GM21717 (cell line): ENCODE results near the gene SUSD5.
"Not testable (repeated sequence)": the region's sequence is repeated elsewhere in the genome, so short reads cannot be mapped to it uniquely, and the experiment has no call there.

Experiments
- ATAC-seq: cut with Tn5 transposase; IDR thresholded peaks from one replicate; pipeline ENCODE4 v1.9.1; 2021; ENCODE audit warnings: mild to moderate bottlenecking, moderate library complexity; ENCODE audit not compliant: unreplicated experiment

The SUSD5 gene

GRCh38 chr3:33196538-33196937, 22.1 kb downstream of the SUSD5 start:
- no peak for ATAC-seq

GRCh38 chr3:33194303-33194702, 24.3 kb downstream of the SUSD5 start:
- ATAC-seq = no peak

GRCh38 chr3:33187368-33187634, 31.3 kb downstream of the SUSD5 start:
- ATAC-seq = no peak

GRCh38 chr3:33186524-33187367, 31.9 kb downstream of the SUSD5 start:
- no peak for ATAC-seq

GRCh38 chr3:33184863-33185262, 33.7 kb downstream of the SUSD5 start:
- no peak for ATAC-seq

- not testable (repeated sequence) for ATAC-seq
These were observed 37.0 kb downstream of the SUSD5 start for GRCh38 chr3:33181641-33182040.

GRCh38 chr3:33181229-33181628, 37.4 kb downstream of the SUSD5 start:
- no peak for ATAC-seq

- no peak for ATAC-seq
These were observed 39.5 kb downstream of the SUSD5 start for GRCh38 chr3:33179132-33179531.

- no peak for ATAC-seq
These were observed 43.7 kb downstream of the SUSD5 start for GRCh38 chr3:33174711-33175414.

- ATAC-seq = no peak
These were observed 44.5 kb downstream of the SUSD5 start for GRCh38 chr3:33174095-33174494.

GRCh38 chr3:33173672-33174071, 44.9 kb downstream of the SUSD5 start:
- ATAC-seq = no peak

- no peak for ATAC-seq
These were observed 45.5 kb downstream of the SUSD5 start for GRCh38 chr3:33173103-33173502.

GRCh38 chr3:33171580-33171979, 47.0 kb downstream of the SUSD5 start:
- no peak for ATAC-seq

GRCh38 chr3:33170531-33170930, 48.1 kb downstream of the SUSD5 start:
- ATAC-seq = no peak

- no peak for ATAC-seq
These were observed 50.8 kb downstream of the SUSD5 start for GRCh38 chr3:33167716-33168336.

- no peak for ATAC-seq
These were observed 51.3 kb downstream of the SUSD5 start for GRCh38 chr3:33167284-33167683.

- no peak for ATAC-seq
These were observed 52.5 kb downstream of the SUSD5 start for GRCh38 chr3:33166095-33166494.

GRCh38 chr3:33165372-33165771, 53.2 kb downstream of the SUSD5 start:
- no peak for ATAC-seq

GRCh38 chr3:33162621-33163020, 56.0 kb downstream of the SUSD5 start:
- not testable (repeated sequence) for ATAC-seq

GRCh38 chr3:33159981-33160380, 58.6 kb downstream of the SUSD5 start:
- no peak for ATAC-seq

- no peak for ATAC-seq
These were observed 59.4 kb downstream of the SUSD5 start for GRCh38 chr3:33159234-33159633.

- ATAC-seq = no peak
These were observed 63.3 kb downstream of the SUSD5 start for GRCh38 chr3:33155301-33155700.
